H1 (cell line): ENCODE results near the gene CRYBA4. TPM values are rescaled to one million over a fixed set of nuclear protein-coding genes. Genes with fewer than 3 reads are reported as not detected.

Experiments
- CEBPB ChIP-seq: IDR thresholded peaks from 2 replicates; pipeline ENCODE4 v1.6.1; 2012; ENCODE audit warnings: low read depth, low read length
- CHD2 ChIP-seq: IDR thresholded peaks from 2 replicates; pipeline ENCODE4 v1.6.1; 2012; ENCODE audit warnings: low read length, improper control_type of control experiment
- GTF2F1 ChIP-seq: IDR thresholded peaks from 2 replicates; pipeline ENCODE4 v1.6.1; 2012; ENCODE audit warnings: low read depth, low read length, improper control_type of control experiment, borderline replicate concordance
- HDAC6 ChIP-seq: IDR thresholded peaks from one replicate; pipeline ENCODE4 v1.7.1; 2012; ENCODE audit warnings: low read depth, mild to moderate bottlenecking, inconsistent platforms, low read length, moderate library complexity
- MAFK ChIP-seq: IDR thresholded peaks from 2 replicates; pipeline ENCODE4 v1.6.1; 2012; ENCODE audit warnings: low read depth, mild to moderate bottlenecking, improper control_type of control experiment, low read length
- SIRT6 ChIP-seq: IDR thresholded peaks from one replicate; pipeline ENCODE4 v1.7.1; 2012; ENCODE audit warnings: low read length, inconsistent platforms
- SUZ12 ChIP-seq: fragments of 200-600 bp; sonication (generic); IDR thresholded peaks from 2 replicates; pipeline ENCODE4 v1.6.1; 2012; ENCODE audit warnings: mild to moderate bottlenecking, inconsistent platforms, low read length, moderate library complexity, mixed read lengths
- polyA plus RNA-seq, 7 experiments: library from polyadenylated mRNA; depleted of rRNA in 3 of 7; stranded (reverse) in 5 of 7; unstranded in 2 of 7; fragments of >200 nt in 5 of 7; fragments of 200-250 nt in 2 of 7; gene quantifications; 1 replicate in 5 of 7; 2 replicates in 1 of 7; 4 replicates in 1 of 7; pipeline versions ENCODE4 v1.2.1 to v1.2.3, GENCODE V29; 2011 to 2013; ENCODE audit warnings: missing spikeins in 2 of 7, mixed read lengths in 2 of 7
- total RNA-seq: library from RNA; stranded (reverse); fragmentation: NEBNext Ultra II Directional; extraction: Animal tissue kit (Norgen Biotek cat#: 25700); gene quantifications from 2 replicates; pipeline ENCODE4 v1.2.1, GENCODE V29; 2021
- TF ChIP-seq, protein P1 (sequence below): fragments of 300-600 bp; sonication (generic); IDR thresholded peaks from 2 replicates; pipeline ENCODE4 v1.7.1; 2012; ENCODE audit warnings: low read length, moderate library complexity, mild to moderate bottlenecking, inconsistent platforms; ENCODE audit not compliant: insufficient replicate concordance

The CRYBA4 gene
- total and polyA plus RNA-seq, 2 of the 8 experiments (the other 6 are each of a cell fraction or from before 2014, with no cell fraction given), result 0.67 to 3.1 TPM

DNA sequence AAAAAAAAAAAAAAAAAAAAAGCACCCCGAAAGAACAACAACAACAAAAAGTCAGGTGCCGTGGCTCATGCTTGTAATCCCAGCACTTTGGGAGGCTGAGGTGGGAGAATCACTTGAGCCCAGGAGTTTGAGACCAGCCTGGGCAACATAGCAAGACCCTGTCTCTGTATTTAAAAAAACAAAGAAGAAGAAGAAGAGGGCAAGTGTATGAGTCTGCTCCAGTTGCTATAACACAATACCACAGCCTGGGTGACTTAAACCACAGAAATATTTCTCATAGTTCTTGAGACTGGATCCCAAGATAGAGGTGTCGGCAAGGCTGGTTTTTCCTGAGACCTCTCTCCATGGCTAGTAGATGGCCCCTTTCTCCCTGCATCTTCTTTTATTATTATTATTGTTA is 12.4 kb downstream of the CRYBA4 start (continued):
- TF ChIP-seq, protein P1, sequence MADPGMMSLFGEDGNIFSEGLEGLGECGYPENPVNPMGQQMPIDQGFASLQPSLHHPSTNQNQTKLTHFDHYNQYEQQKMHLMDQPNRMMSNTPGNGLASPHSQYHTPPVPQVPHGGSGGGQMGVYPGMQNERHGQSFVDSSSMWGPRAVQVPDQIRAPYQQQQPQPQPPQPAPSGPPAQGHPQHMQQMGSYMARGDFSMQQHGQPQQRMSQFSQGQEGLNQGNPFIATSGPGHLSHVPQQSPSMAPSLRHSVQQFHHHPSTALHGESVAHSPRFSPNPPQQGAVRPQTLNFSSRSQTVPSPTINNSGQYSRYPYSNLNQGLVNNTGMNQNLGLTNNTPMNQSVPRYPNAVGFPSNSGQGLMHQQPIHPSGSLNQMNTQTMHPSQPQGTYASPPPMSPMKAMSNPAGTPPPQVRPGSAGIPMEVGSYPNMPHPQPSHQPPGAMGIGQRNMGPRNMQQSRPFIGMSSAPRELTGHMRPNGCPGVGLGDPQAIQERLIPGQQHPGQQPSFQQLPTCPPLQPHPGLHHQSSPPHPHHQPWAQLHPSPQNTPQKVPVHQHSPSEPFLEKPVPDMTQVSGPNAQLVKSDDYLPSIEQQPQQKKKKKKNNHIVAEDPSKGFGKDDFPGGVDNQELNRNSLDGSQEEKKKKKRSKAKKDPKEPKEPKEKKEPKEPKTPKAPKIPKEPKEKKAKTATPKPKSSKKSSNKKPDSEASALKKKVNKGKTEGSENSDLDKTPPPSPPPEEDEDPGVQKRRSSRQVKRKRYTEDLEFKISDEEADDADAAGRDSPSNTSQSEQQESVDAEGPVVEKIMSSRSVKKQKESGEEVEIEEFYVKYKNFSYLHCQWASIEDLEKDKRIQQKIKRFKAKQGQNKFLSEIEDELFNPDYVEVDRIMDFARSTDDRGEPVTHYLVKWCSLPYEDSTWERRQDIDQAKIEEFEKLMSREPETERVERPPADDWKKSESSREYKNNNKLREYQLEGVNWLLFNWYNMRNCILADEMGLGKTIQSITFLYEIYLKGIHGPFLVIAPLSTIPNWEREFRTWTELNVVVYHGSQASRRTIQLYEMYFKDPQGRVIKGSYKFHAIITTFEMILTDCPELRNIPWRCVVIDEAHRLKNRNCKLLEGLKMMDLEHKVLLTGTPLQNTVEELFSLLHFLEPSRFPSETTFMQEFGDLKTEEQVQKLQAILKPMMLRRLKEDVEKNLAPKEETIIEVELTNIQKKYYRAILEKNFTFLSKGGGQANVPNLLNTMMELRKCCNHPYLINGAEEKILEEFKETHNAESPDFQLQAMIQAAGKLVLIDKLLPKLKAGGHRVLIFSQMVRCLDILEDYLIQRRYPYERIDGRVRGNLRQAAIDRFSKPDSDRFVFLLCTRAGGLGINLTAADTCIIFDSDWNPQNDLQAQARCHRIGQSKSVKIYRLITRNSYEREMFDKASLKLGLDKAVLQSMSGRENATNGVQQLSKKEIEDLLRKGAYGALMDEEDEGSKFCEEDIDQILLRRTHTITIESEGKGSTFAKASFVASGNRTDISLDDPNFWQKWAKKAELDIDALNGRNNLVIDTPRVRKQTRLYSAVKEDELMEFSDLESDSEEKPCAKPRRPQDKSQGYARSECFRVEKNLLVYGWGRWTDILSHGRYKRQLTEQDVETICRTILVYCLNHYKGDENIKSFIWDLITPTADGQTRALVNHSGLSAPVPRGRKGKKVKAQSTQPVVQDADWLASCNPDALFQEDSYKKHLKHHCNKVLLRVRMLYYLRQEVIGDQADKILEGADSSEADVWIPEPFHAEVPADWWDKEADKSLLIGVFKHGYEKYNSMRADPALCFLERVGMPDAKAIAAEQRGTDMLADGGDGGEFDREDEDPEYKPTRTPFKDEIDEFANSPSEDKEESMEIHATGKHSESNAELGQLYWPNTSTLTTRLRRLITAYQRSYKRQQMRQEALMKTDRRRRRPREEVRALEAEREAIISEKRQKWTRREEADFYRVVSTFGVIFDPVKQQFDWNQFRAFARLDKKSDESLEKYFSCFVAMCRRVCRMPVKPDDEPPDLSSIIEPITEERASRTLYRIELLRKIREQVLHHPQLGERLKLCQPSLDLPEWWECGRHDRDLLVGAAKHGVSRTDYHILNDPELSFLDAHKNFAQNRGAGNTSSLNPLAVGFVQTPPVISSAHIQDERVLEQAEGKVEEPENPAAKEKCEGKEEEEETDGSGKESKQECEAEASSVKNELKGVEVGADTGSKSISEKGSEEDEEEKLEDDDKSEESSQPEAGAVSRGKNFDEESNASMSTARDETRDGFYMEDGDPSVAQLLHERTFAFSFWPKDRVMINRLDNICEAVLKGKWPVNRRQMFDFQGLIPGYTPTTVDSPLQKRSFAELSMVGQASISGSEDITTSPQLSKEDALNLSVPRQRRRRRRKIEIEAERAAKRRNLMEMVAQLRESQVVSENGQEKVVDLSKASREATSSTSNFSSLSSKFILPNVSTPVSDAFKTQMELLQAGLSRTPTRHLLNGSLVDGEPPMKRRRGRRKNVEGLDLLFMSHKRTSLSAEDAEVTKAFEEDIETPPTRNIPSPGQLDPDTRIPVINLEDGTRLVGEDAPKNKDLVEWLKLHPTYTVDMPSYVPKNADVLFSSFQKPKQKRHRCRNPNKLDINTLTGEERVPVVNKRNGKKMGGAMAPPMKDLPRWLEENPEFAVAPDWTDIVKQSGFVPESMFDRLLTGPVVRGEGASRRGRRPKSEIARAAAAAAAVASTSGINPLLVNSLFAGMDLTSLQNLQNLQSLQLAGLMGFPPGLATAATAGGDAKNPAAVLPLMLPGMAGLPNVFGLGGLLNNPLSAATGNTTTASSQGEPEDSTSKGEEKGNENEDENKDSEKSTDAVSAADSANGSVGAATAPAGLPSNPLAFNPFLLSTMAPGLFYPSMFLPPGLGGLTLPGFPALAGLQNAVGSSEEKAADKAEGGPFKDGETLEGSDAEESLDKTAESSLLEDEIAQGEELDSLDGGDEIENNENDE, result no peak
- TF ChIP-seq HDAC6, result no peak
- TF ChIP-seq CHD2, result no peak
- no peak for TF ChIP-seq MAFK
- TF ChIP-seq SUZ12, result no peak
- TF ChIP-seq SIRT6, result no peak
- TF ChIP-seq GTF2F1, result no peak
- no peak for TF ChIP-seq CEBPB
- TF ChIP-seq, all 59 proteins: peak for 0
